Measurements from ENCODE around the gene ZNF211. TPM values are rescaled to one million over a fixed set of nuclear protein-coding genes. Genes with fewer than 3 reads are reported as not detected.
A peak's percentile ranks its signal among the peaks of the same experiment; 100 is the strongest.

Gene ZNF211
- 10 to 100 TPM in 3 of 4 donors, 1 to 10 TPM in 1; 8.8 to 20.6 (median 16.8) TPM for total RNA-seq

GRCh38 chr19:57632987-57633831 is at the start of gene ZNF211:
Gene ZNF211, plus strand, starts transcription at chr19:57633168. Its CDS starts 179 bp downstream, at chr19:57633347.
- Histone ChIP-seq H3K9me3 (peaks cover 0 to 14% (median 4%) of the 10 kb centered on the region in 4 donors), H3K4me3 (peak within 1 kb of the TSS; percentile 83 to 97 (median 90)), H3K27ac (peak within 1 kb of the TSS; percentile 71 to 82 (median 80)), H3K4me1 (peaks cover 0 to 16% (median 3%) of the 10 kb centered on the region in 4 donors), H3K27me3 (no peaks in the 10 kb centered on the region), H3K36me3 (peaks cover 0 to 34% (median 0%) of the 10 kb centered on the region in 3 donors)
- peak; percentile 87 to 96 (median 93) for DNase-seq
- TF ChIP-seq CTCF (IDR thresholded peaks at IDR 0.05): no peak
- TF ChIP-seq POLR2A (IDR thresholded peaks at IDR 0.05): no peak

DNA sequence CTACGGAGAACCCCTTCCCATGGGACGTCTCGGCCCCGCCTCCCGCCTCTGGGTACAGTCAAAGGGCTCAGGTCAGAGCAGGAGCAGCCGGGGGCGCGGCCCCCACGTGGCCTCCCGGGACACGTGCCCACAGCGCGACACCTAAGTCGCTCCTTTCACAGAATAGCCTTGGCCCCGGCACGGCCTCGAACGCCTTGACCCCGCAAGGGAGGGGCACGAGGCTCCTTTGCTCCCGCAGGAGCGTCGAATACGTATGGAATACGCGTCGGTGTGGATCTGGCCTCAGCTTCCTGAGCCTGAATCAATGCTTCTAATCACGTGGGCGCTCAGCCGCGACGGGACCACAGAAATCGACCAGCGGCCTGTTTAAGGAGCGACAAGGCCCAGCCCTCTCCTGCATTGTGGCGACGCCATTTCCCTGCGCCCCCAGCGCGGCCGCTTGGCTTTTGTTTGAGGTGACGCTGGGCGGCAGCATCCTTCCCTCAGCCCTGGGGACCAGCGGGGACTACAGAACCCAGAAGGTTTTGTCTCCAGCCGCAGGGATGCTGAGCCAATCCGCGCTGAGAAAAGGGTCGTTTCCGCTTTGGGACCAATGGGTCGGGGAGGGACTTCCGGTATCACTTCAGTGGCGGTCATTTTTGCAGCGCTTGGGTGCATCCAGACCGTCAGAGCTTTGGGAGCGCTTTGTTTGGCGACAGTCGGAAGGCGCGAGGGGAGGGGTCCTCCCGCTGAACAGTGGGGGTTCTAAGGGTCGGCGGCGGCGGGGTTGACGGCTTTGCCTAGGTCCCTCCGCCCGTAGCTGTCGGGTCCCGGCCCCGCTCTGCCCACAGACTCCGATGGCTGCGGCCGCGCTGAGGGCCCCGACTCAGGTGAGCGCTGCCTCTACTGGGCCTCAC is 49.2 kb upstream of the ZNF211 start, which contains the start of gene ZIK1:
Gene ZIK1 (plus strand): TSS at position 625 of the 896 bp plus-strand sequence. CDS start 212 bp downstream, at position 837.
- peak within 1 kb of the TSS; percentile 32 to 63 (median 46) for H3K27ac ChIP-seq
- H3K27me3 ChIP-seq: no peaks in the 10 kb centered on the region
- H3K9me3 ChIP-seq: peaks cover 0 to 37% (median 12%) of the 10 kb centered on the region in 4 donors

GRCh38 chr19:57587529-57587928 is 45.4 kb upstream of the ZNF211 start:
- no peak overlapping the region for H3K4me3 ChIP-seq
- H3K27me3 ChIP-seq: no peaks in the 10 kb centered on the region
- no peak for DNase-seq
- TF ChIP-seq POLR2A (IDR thresholded peaks at IDR 0.05) (no peak), CTCF (IDR thresholded peaks at IDR 0.05) (no peak)
- H3K9me3 ChIP-seq: peaks cover 0 to 68% (median 23%) of the 10 kb centered on the region in 4 donors
- H3K4me1 ChIP-seq: peaks cover 0 to 11% (median 8%) of the 10 kb centered on the region in 4 donors
- H3K27ac ChIP-seq: no peak overlapping the region
- peaks cover 0 to 28% (median 0%) of the 10 kb centered on the region in 3 donors for H3K36me3 ChIP-seq

More for the DNA sequence above, 49.2 kb upstream of the ZNF211 start, which contains the start of gene ZIK1:
- peak within 1 kb of the TSS; percentile 60 to 66 (median 64) for H3K4me3 ChIP-seq
- DNase-seq: peak; percentile 70 to 96 (median 92)
- TF ChIP-seq POLR2A (IDR thresholded peaks at IDR 0.05): no peak
- peak in 1 of 6 experiments; percentile 17 for TF ChIP-seq CTCF (IDR thresholded peaks at IDR 0.05)
- peaks cover 0 to 2% (median 0%) of the 10 kb centered on the region in 3 donors for H3K36me3 ChIP-seq
- H3K4me1 ChIP-seq: peaks cover 0 to 11% (median 8%) of the 10 kb centered on the region in 4 donors

DNA sequence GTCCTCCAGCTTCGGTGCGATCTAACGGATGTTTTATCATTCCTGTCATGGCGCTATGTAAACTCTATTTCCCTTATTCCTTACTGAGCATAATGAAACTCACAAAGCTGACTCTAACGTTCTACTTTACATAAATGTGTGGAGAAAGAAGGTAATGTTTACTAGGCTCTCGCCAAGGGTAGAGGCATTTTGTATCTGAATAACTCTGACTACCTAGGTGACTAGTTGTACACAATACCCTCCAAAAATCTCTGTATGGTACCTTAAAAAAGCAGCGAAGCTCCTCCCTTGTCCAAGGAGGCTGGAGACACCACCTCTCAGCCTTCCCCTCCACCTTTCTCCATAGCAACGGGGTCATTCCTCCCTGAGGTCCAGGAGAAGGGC is 33.6 kb upstream of the ZNF211 start:
- TF ChIP-seq POLR2A (IDR thresholded peaks at IDR 0.05) (no peak), CTCF (IDR thresholded peaks at IDR 0.05) (no peak)
- Histone ChIP-seq H3K27ac (peak overlapping the region in 1 of 4 donors; percentile 40), H3K36me3 (peaks cover 0 to 3% (median 0%) of the 10 kb centered on the region in 3 donors), H3K27me3 (no peaks in the 10 kb centered on the region), H3K4me1 (peaks cover 0 to 7% (median 4%) of the 10 kb centered on the region in 4 donors), H3K9me3 (peaks cover 0 to 15% (median 0%) of the 10 kb centered on the region in 4 donors), H3K4me3 (peak overlapping the region; percentile 59 to 92 (median 79))
- DNase-seq: no peak
